Measurements from ENCODE around the gene SCLT1. TPM values are rescaled to one million over a fixed set of nuclear protein-coding genes. Genes with fewer than 3 reads are reported as not detected.

SCLT1 gene
- polyA plus RNA-seq, 1 donor, result 7.6 TPM

DNA sequence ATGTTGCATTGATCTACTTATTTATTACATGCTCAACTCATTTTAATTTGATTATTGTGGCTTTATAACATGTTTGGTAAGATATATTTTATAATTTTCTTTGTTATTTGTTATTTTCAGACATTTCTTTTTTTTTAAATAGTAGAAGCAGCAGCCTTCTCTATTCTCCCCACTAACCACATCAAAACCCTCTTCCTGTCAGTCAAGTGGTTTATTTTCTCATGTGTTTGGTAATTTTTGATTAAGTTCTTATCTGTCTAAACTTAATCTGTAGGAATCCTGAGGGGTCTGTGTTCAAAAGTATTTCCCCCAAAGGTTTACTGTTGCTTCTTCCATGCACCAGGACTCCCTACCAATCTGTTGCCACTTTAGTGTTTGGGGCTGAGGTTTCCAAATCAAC is 131.9 kb downstream of the SCLT1 start:
- no peak for DNase-seq (ENCODE audit: low read depth)

GRCh38 chr4:128958194-128958593 is 135.1 kb downstream of the SCLT1 start:
- DNase-seq (ENCODE audit: low read depth), result no peak

DNA sequence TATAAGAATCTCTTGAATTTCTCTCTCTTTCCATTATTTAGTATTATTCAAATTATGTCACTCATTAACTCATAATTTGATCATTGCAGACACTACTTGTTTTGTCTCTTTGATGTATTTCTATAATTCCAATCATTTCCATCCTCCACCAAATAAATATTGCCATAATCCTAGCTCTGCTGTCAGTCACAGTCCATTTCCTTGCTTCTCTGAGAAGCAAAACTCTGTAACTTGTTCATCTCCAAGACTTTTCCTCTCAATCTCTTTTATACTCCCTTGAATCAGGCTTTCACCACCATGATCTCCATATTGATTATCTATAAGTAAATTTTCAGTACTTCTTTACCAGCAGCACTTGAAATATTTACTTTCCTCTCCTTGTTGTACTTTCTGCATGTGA is 135.9 kb downstream of the SCLT1 start:
- DNase-seq (ENCODE audit: low read depth), result no peak

- no peak for DNase-seq (ENCODE audit: low read depth)
Observed at GRCh38 chr4:128955751-128956150, 137.6 kb downstream of the SCLT1 start.

DNA sequence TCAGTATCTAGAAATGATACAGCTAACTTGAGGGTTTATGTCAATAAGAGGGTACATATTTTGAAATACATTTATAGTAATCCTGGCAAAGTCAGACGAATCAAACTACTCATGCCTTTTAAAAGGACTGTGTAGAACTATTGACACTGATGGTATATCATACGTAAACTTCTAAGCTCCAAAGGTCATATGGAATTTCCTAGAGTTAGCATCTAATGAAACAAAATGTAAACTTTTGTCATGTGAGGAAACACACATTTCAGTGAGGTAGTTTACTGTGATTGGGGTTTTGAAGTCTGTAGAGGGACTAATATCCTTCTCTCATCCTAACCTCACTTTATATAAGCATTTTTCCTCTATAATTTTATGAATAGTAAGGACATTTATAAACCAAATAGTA is 138.4 kb downstream of the SCLT1 start:
- DNase-seq (ENCODE audit: low read depth), result no peak

DNA sequence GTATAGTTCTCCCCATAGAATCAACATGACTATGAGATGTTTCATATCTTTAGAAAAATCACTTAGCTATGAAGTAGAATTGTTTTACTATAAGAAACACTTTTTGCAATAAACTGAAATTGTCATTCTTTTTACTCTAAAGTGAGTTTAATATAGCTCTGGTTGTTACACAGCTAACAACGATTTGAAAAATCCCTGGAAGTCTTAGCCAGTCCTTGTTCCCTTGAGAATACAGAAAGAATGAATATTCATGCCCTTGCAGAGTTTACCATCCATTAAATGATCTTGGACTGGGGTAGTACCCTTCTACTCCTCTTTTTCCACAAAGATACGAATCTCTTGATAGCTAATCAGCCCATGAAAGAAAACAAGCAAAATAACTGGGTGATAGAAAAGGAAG is 142.0 kb downstream of the SCLT1 start:
- no peak for DNase-seq (ENCODE audit: low read depth)

DNA sequence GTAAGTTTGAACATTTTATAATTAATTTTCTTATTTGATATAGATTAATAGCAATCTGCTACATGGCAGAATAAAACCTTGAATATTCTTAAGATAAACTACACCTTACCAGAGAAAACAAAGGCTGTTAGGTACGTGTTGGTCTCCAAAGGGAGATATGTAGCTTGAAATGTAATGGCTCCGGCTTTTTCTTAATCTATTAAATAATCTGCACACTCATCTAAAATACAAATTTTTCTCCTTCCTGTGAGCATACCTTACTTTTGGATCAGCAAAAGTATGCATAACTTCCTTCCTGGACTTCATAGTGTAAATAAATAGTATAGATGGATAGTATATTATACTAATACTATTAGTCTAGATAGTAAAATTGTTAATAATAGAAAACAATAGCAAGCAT is 142.5 kb downstream of the SCLT1 start:
- no peak for DNase-seq (ENCODE audit: low read depth)

DNA sequence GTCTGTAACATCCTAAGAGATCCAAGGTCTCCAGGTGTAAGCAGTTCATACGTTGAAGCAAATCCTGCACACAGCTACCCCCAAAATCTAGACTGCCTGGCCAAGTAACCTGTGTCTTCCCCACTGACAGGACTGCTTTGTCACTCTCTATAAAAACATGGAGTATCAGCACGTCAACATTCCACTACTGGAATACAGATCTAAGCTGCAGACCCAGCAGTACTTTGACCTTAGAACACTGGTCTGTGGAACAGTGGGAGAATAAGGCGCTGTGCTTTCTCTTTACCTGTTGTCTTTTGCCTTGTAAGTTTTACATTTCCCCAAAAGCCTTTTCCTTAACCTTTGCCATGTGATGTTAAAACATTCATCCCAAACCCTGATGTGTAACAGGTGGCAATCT is 146.4 kb downstream of the SCLT1 start:
- DNase-seq (ENCODE audit: low read depth), result no peak

GRCh38 chr4:128942607-128943006 is 150.7 kb downstream of the SCLT1 start:
- DNase-seq (ENCODE audit: low read depth), result peak; percentile 28

DNA sequence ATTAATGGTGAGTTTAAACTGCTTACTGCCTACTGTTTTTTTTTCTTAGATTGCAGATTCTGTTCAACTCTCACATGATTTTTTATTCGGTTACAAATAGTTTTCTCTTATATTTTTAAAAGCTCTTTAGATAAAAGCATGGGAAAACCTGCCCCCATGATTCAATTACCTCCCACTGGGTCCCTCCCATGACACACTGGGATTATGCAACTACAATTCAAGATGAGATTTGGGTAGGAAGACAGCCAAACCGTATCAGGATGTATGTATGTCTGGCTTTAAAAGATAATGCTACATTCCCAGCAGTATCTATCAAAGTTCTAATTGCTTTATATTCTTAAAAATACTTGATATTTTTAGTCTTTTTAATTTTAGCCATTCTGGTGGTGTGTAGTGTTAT is 152.4 kb downstream of the SCLT1 start:
- DNase-seq (ENCODE audit: low read depth), result no peak

GRCh38 chr4:128930051-128930450 is 163.3 kb downstream of the SCLT1 start:
- no peak for DNase-seq (ENCODE audit: low read depth)

DNA sequence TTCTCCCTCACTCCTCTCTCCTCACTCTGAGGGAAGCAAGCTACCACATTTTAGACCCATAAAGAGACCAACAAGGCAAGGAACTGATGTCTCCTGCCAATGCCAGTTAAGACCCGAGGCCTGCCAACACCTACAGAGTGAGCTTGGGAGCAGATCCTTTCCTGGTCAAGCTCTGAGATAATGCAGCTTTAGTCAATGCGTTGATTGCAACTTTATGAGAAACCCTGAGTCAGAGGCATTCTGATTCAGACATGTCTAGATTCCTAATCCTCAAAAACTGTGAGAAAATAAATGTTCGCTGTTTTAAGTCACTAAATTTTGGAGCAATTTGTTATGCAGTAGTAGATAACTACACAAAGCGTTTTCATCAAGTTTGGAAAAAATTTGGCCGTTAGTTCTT is 168.4 kb downstream of the SCLT1 start:
- DNase-seq (ENCODE audit: low read depth), result no peak

GRCh38 chr4:128921954-128922353 is 171.4 kb downstream of the SCLT1 start:
- no peak for DNase-seq (ENCODE audit: low read depth)

- no peak for DNase-seq (ENCODE audit: low read depth)
Observed at GRCh38 chr4:128917781-128918180, 175.6 kb downstream of the SCLT1 start.

DNA sequence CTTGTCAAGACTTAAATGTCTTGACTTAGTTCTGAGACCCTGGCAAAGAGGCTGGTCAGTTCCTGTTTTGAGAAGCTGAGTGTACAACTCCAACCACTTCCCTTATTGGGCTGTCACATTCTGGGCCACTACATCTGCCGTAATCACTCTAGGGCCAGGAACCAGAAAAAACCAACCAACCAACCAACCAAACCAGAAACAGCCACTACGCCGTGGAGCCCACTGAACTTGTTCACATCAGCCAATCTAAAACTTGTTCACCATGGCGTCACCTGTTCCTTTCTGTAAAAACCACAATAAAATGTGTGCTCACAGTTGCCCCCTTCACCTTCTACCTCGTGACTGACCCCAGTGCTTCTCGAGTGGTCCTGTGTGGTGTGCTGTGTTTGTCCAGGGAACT is 176.5 kb downstream of the SCLT1 start:
- no peak for DNase-seq (ENCODE audit: low read depth)

- DNase-seq (ENCODE audit: low read depth), result no peak
Observed at GRCh38 chr4:128915544-128915943, 177.8 kb downstream of the SCLT1 start.

DNA sequence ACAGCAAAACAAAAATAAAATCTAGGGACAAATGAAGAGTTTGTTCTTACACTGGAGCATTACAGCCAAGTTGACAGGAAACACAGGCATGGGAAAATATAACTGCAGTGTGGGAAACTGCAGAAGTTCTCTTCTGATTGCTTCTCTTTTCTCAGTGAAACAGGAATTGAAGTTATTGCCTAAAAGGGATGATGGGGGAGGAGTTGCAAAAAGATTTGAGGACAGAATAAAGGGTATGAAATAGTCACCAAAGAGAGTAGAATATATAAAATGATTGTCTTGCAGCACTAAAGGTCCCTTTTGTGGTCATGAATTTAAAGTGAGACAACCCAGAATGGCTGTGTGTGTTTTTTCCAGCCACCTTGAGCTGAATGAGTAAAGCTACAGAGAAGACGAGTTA is 180.1 kb downstream of the SCLT1 start:
- DNase-seq (ENCODE audit: low read depth), result peak; percentile 16

DNA sequence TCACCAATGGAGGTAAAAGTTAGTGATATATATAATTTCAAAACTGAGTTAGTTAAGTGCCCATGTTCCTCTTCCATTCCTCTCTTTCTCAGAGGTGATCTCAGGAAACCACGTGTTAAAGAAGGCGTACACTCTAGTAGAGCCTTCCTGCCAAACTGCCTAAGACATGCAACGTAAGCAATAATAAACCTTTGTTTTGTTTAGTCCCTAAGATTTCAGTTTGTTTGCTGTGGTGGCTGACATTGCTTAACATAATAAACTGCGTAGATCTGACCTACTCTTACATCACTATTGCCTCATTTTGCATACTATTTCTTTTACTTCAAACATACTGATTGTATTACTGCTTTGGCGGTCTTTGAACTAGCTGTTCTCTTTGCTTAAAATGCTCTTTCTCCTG is 184.6 kb downstream of the SCLT1 start:
- DNase-seq (ENCODE audit: low read depth), result no peak

- no peak for DNase-seq (ENCODE audit: low read depth)
Observed at GRCh38 chr4:128907981-128908380, 185.4 kb downstream of the SCLT1 start.

DNA sequence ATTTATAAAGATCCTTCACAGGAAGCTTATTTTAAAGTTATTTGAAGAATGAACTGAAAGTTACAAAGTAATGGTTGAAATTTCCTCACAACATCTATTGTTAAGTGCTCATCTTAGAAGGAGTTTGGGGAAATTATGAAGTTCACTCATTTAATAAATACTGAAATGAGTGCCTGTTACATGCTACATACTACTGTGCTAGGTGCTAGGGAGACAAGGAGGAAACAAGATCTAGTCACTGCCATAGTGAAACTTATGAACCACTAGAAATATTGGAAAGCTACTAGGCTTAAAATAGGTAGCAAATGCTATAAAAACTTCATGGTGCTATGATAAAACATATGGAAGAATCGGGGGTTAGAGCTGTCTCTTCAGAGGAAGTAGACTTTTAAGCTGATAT is 186.8 kb downstream of the SCLT1 start:
- DNase-seq (ENCODE audit: low read depth), result no peak

GRCh38 chr4:128904821-128905220 is 188.5 kb downstream of the SCLT1 start:
- DNase-seq (ENCODE audit: low read depth), result no peak

DNA sequence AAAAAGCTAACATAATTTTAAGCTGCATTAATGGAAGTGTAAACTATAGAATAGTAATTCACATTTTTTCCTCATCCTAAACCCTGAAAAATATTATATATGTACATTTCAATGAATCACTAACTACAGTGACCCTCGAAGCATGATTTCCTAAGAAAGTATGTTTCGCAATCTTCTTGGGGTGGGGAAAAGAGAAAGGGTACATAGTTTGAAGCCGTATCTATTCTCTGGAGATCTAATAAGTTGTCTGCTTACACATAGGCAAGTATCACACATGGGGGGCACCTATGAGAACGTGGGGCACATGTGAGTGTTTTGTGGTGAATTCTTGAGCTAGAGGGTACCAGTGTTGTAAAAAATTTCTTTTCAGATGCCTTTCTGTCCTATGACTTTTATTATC is 212.7 kb downstream of the SCLT1 start:
- no peak for DNase-seq (ENCODE audit: low read depth)

- DNase-seq (ENCODE audit: low read depth), result no peak
Observed at GRCh38 chr4:128879971-128880370, 213.4 kb downstream of the SCLT1 start.

- no peak for DNase-seq (ENCODE audit: low read depth)
Observed at GRCh38 chr4:128879283-128879682, 214.1 kb downstream of the SCLT1 start.

DNA sequence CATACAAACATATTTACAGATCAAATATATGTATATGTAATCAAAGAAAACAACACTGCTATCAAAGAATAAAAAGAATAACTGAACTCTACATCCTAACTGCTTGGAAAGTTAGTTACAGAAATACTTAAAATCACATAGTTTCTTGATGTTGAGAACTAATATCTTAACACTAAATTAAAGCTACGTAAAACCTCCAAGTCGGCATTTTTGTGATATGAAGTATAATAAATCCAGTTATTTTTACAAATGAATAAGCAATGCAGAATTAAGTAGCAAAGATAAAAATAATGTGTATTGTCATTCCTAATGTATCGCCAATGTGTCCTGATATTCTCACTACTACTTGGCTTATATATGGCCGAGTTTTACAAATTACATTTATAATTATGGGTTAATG is 215.4 kb downstream of the SCLT1 start:
- DNase-seq (ENCODE audit: low read depth), result no peak
